ENCODE measurements around the gene LSM2. TPM values are rescaled to one million over a fixed set of nuclear protein-coding genes. Genes with fewer than 3 reads are reported as not detected.

LSM2 gene
- total RNA-seq, 4 donors from 2014 or later, result 37.1 to 119 (median 58.7) TPM

DNA sequence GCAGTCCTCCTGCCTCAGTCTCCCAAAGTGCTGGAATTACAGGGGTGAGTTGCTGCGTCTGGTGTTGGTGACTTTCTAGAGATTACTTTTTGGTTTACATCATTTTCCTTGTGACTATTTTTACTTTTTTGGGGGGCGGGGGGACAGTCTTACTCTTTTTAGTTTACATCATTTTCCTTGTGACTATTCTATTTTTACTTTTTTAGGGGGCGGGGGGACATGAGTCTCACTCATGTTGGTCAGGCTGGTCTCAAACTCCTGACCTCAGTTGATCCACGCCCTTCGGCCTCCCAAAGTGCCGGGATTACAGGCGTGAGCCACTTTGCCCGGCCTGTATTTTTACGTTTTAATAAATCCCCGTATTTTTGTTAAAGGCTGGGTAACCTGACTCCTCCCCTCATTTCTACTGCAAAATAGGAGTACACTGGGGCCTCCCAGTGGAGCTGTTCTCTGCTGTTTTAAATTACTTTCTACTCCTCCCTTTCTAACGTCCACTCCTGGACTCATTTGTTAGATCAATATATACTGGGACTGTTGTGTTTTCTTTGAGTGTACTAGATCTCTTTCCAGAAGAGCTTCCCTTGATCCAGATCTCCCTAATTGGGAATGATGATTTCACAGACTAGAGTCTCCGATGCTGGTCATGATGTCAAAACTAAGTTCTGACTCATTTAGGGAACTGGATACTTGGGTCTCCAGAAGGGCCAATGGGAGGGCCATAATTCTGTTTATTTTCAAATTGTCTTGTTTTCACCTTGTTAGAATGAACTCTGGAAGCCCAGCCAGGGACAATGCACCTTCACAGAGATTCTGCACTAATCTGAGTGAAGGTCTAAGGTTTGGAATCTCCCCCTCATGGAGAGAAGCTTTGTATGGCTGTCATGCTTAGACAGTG, 30.0 kb upstream of the LSM2 start:
- H3K9me3 ChIP-seq, result no peaks in the 10 kb centered on the region
- no peaks in the 10 kb centered on the region for H3K36me3 ChIP-seq
- H3K4me3 ChIP-seq, result peak overlapping the region; percentile 79 to 95
- intact Hi-C loops (cut with DNase I; ENCODE audit: low total_unique reads), result no loop called here
- TF ChIP-seq CTCF (IDR thresholded peaks at IDR 0.05), result no peak
- TF ChIP-seq POLR2A (IDR thresholded peaks at IDR 0.05), result no peak
- peaks cover 0 to 12% of the 10 kb centered on the region in 2 donors for H3K4me1 ChIP-seq
- no peaks in the 10 kb centered on the region for H3K27me3 ChIP-seq
- no peak for DNase-seq
- H3K27ac ChIP-seq, result peak overlapping the region; percentile 91 to 99

DNA sequence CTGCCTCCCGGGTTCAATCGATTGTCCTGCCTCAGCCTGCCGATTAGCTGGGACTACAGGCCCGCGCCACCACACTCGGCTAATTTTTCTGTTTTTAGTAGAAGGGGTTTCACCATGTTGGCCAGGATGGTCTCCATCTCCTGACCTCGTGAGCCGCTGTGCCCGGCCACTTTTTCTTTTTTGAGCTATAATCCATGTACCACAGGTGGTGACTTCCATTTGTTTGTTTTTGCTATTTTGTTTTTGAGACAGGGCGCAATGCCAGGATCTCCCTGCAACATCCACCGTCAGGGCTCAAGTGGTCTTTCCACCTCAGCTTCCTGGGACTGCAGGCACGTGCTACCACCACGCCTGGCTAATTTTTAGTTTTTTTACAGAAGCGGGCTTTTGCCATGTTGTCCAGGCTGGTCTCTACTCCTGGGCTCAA, 29.3 kb upstream of the LSM2 start:
- no peak for DNase-seq
- Histone ChIP-seq H3K4me3 (peak overlapping the region; percentile 79 to 95), H3K27me3 (no peaks in the 10 kb centered on the region), H3K4me1 (peaks cover 0 to 18% of the 10 kb centered on the region in 2 donors), H3K9me3 (no peaks in the 10 kb centered on the region), H3K27ac (peak overlapping the region; percentile 91 to 99), H3K36me3 (no peaks in the 10 kb centered on the region)
- TF ChIP-seq CTCF (IDR thresholded peaks at IDR 0.05) (no peak), POLR2A (IDR thresholded peaks at IDR 0.05) (no peak)
- intact Hi-C loops (cut with DNase I; ENCODE audit: low total_unique reads), result no loop called here

- Histone ChIP-seq H3K27ac (peak overlapping the region; percentile 91 to 99), H3K36me3 (no peaks in the 10 kb centered on the region), H3K4me3 (peak overlapping the region; percentile 79 to 95), H3K4me1 (peaks cover 0 to 20% of the 10 kb centered on the region in 2 donors), H3K27me3 (no peaks in the 10 kb centered on the region), H3K9me3 (no peaks in the 10 kb centered on the region)
- peak; percentile 60 to 71 for TF ChIP-seq POLR2A (IDR thresholded peaks at IDR 0.05)
- no peak for TF ChIP-seq CTCF (IDR thresholded peaks at IDR 0.05)
- intact Hi-C loops (cut with DNase I; ENCODE audit: low total_unique reads), result loop anchor here (5.0 kb wide), 1 partner anchor 152 kb away; the partner anchor contains the start of gene LY6G5C
- DNase-seq, result peak; percentile 83 to 91
These were observed 27.8 kb upstream of the LSM2 start for GRCh38 chr6:31834367-31835250.

- no peak for DNase-seq
- peaks cover 0 to 9% of the 10 kb centered on the region in 2 donors for H3K4me1 ChIP-seq
- peak overlapping the region in 1 of 2 donors; percentile 50 for H3K4me3 ChIP-seq
These were observed 24.8 kb upstream of the LSM2 start for GRCh38 chr6:31831350-31832215.

More at GRCh38 chr6:31831350-31832215, 24.8 kb upstream of the LSM2 start:
- Histone ChIP-seq H3K27me3 (no peaks in the 10 kb centered on the region), H3K36me3 (no peaks in the 10 kb centered on the region), H3K27ac (peak overlapping the region; percentile 78 to 99), H3K9me3 (no peaks in the 10 kb centered on the region)
- intact Hi-C loops (cut with DNase I; ENCODE audit: low total_unique reads), result loop anchor here (5.0 kb wide), 1 partner anchor 149 kb away; the partner anchor contains the start of gene LY6G5C
- no peak for TF ChIP-seq CTCF (IDR thresholded peaks at IDR 0.05)
- TF ChIP-seq POLR2A (IDR thresholded peaks at IDR 0.05), result no peak
